H1 (cell line): ENCODE measurements around the gene COMMD6. TPM values are rescaled to one million over a fixed set of nuclear protein-coding genes. Genes with fewer than 3 reads are reported as not detected.

ENCODE experiments used
- BACH1 ChIP-seq: IDR thresholded peaks from 2 replicates; pipeline ENCODE4 v1.6.1; 2012; ENCODE audit warnings: low read length, improper control_type of control experiment
- CBX8 ChIP-seq: fragments of 300-800, 300-1000 bp; sonication (generic); IDR thresholded peaks from 2 replicates; pipeline ENCODE4 v1.7.1; 2016; ENCODE audit warnings: low read depth, low read length, borderline replicate concordance
- CTBP2 ChIP-seq: IDR thresholded peaks from 2 replicates; pipeline ENCODE4 v1.7.0; 2011; ENCODE audit warnings: borderline replicate concordance, mild to moderate bottlenecking, moderate library complexity, mixed read lengths, low read length; ENCODE audit not compliant: insufficient read depth, insufficient read length
- JUN ChIP-seq: IDR thresholded peaks from 2 replicates; pipeline ENCODE4 v1.6.1; 2011; ENCODE audit warnings: low read depth, mild to moderate bottlenecking, improper control_type of control experiment, low read length
- SP4 ChIP-seq: IDR thresholded peaks from 2 replicates; pipeline ENCODE4 v1.6.1; 2012; ENCODE audit warnings: low read length, inconsistent platforms
- polyA plus RNA-seq, 7 experiments: library from polyadenylated mRNA; depleted of rRNA in 3 of 7; stranded (reverse) in 5 of 7; unstranded in 2 of 7; fragments of >200 nt in 5 of 7; fragments of 200-250 nt in 2 of 7; gene quantifications; 1 replicate in 5 of 7; 2 replicates in 1 of 7; 4 replicates in 1 of 7; pipeline versions ENCODE4 v1.2.1 to v1.2.3, GENCODE V29; 2011 to 2013; ENCODE audit warnings: missing spikeins in 2 of 7, mixed read lengths in 2 of 7
- total RNA-seq: library from RNA; stranded (reverse); fragmentation: NEBNext Ultra II Directional; extraction: Animal tissue kit (Norgen Biotek cat#: 25700); gene quantifications from 2 replicates; pipeline ENCODE4 v1.2.1, GENCODE V29; 2021

COMMD6 gene
- total and polyA plus RNA-seq, 2 of the 8 experiments (the other 6 are each of a cell fraction or from before 2014, with no cell fraction given): 53.2 to 122 TPM

- TF ChIP-seq SP4: no peak
- TF ChIP-seq BACH1: no peak
- no peak for TF ChIP-seq CTBP2
- TF ChIP-seq CBX8: no peak
- TF ChIP-seq JUN: no peak
- TF ChIP-seq, all 59 proteins: peak for 0
Observed at GRCh38 chr13:75558145-75558840, 20.7 kb upstream of the COMMD6 start (continued).
